Sigmoid colon (tissue), 7 donors: Measurements from ENCODE around the gene KIAA1217. TPM values are rescaled to one million over a fixed set of nuclear protein-coding genes. Genes with fewer than 3 reads are reported as not detected.

Experiments
- DNase-seq: peaks from one replicate; pipeline ENCODE4 v3.0.0-alpha.2; 2019
- H3K27ac ChIP-seq, 4 donors: fragments of 200-600 bp; sonication (generic); one replicate each; pipeline ENCODE4 v1.5.1; 2016 to 2019; ENCODE audit warnings: mild to moderate bottlenecking in 1 of 4
- H3K27me3 ChIP-seq, 3 donors: fragments of 200-600 bp; sonication (generic); one replicate each; pipeline ENCODE4 v1.5.1; 2019; ENCODE audit warnings: mild to moderate bottlenecking in 1 of 3
- H3K36me3 ChIP-seq, 4 donors: fragments of 200-600 bp; sonication (generic); one replicate each; pipeline ENCODE4 v1.5.1; 2016 to 2019
- H3K4me1 ChIP-seq, 4 donors: fragments of 200-600 bp; sonication (generic); one replicate each; pipeline ENCODE4 v1.5.1; 2017 to 2019
- H3K4me3 ChIP-seq, 4 donors: fragments of 200-600 bp; sonication (generic); one replicate each; pipeline ENCODE4 v1.5.1; 2017 to 2019; ENCODE audit warnings: mild to moderate bottlenecking in 2 of 4, moderate library complexity in 1 of 4
- H3K9me3 ChIP-seq, 4 donors: fragments of 200-600 bp in 3 of 4; sonication (generic) in 3 of 4; one replicate each; pipeline versions ENCODE4 v1.5.1 to v1.6.1; 2013 to 2019
- CTCF ChIP-seq, 4 experiments: fragments of 450-650 bp in 3 of 4; fragments of 200-600 bp in 1 of 4; IDR thresholded peaks; one replicate each; pipeline ENCODE4 v1.5.1; 2016 to 2019; ENCODE audit warnings: antibody characterized with exemption in 4 of 4, mild to moderate bottlenecking in 3 of 4, moderate library complexity in 2 of 4
- EP300 ChIP-seq, 4 donors: sonication (generic); formaldehyde crosslinking; IDR thresholded peaks; one replicate each; pipeline ENCODE4 v1.6.1; 2017; ENCODE audit warnings: antibody characterized with exemption in 4 of 4
- POLR2A ChIP-seq, 2 donors: fragments of 450-650 bp; IDR thresholded peaks; one replicate each; pipeline ENCODE4 v1.6.1; 2016; ENCODE audit warnings: antibody characterized with exemption in 2 of 2, mild to moderate bottlenecking in 2 of 2, moderate library complexity in 2 of 2
- POLR2AphosphoS5 ChIP-seq, 4 donors: sonication (generic); formaldehyde crosslinking; IDR thresholded peaks; one replicate each; pipeline ENCODE4 v1.6.1; 2017; ENCODE audit warnings: antibody characterized with exemption in 4 of 4
- WGBS, 2 donors: extraction: QIAGEN DNeasy Blood & Tissue Kit; methylation state at CpG; one replicate each; pipeline ENCODE4 v1.1.7; 2013; 5-methylcytosine and 5-hydroxymethylcytosine counted together
- intact Hi-C: fragments of 100-400 bp; cut with DNase I; formaldehyde crosslinking; loops from one replicate; pipeline ENCODE4 v1.15.1; 2023
- polyA plus RNA-seq, 3 donors: library from polyadenylated mRNA; stranded (reverse); fragments of 200-250 nt; gene quantifications; one replicate each; pipeline ENCODE4 v1.2.3, GENCODE V29; 2013
- total RNA-seq, 4 donors: library from RNA; depleted of rRNA; stranded (reverse); fragments of >200 nt; gene quantifications; one replicate each; pipeline ENCODE4 v1.1.0, GENCODE V29; 2016
- donor health status: healthy with polysubstance abuse.
- donor health status: Bipolar disorder and iron deficiency.
- donor health status: healthy.

The KIAA1217 gene
- total and polyA plus RNA-seq, 7 donors, result 7.6 to 31.9 (median 15.0) TPM

GRCh38 chr10:24459836-24460235, 250.9 kb downstream of the KIAA1217 start:
- DNase-seq, result no peak
- no peak overlapping the region for H3K4me3 ChIP-seq
- H3K4me1 ChIP-seq, result peaks cover 0 to 9% (median 7%) of the 10 kb centered on the region in 4 donors
- 79 to 95% methylated on average over 3 of the region's 3 CpGs for WGBS, 2 donors
- no peak for TF ChIP-seq POLR2A (IDR thresholded peaks at IDR 0.05)
- H3K27ac ChIP-seq, result no peak overlapping the region
- H3K27me3 ChIP-seq, result no peaks in the 10 kb centered on the region
- intact Hi-C loops, result no loop called here
- no peaks in the 10 kb centered on the region for H3K9me3 ChIP-seq
- no peaks in the 10 kb centered on the region for H3K36me3 ChIP-seq

- no peak overlapping the region for H3K4me3 ChIP-seq
- no peak overlapping the region for H3K27ac ChIP-seq
- no peaks in the 10 kb centered on the region for H3K9me3 ChIP-seq
- 76 to 84% methylated on average over 7 of the region's 7 CpGs for WGBS, 2 donors
- H3K36me3 ChIP-seq, result no peaks in the 10 kb centered on the region
- no peaks in the 10 kb centered on the region for H3K27me3 ChIP-seq
- peak in 1 of 4 donors; percentile 21 for TF ChIP-seq POLR2AphosphoS5 (IDR thresholded peaks at IDR 0.05)
- TF ChIP-seq CTCF (IDR thresholded peaks at IDR 0.05), result no peak
- intact Hi-C loops, result no loop called here
- H3K4me1 ChIP-seq, result peaks cover 0 to 9% (median 7%) of the 10 kb centered on the region in 4 donors
- DNase-seq, result no peak
Measured at GRCh38 chr10:24462291-24462813, 253.4 kb downstream of the KIAA1217 start.

- peak overlapping the region in 3 of 4 donors; percentile 18 to 56 (median 31) for H3K27ac ChIP-seq
- no peak for DNase-seq
- WGBS, 2 donors, result 80 to 83% methylated on average over 6 of the region's 6 CpGs
- H3K9me3 ChIP-seq, result no peaks in the 10 kb centered on the region
- intact Hi-C loops, result no loop called here
- no peaks in the 10 kb centered on the region for H3K36me3 ChIP-seq
- no peaks in the 10 kb centered on the region for H3K27me3 ChIP-seq
- TF ChIP-seq EP300 (IDR thresholded peaks at IDR 0.05) (no peak), POLR2A (IDR thresholded peaks at IDR 0.05) (no peak), POLR2AphosphoS5 (IDR thresholded peaks at IDR 0.05) (no peak), CTCF (IDR thresholded peaks at IDR 0.05) (no peak)
- H3K4me1 ChIP-seq, result peaks cover 0 to 16% (median 11%) of the 10 kb centered on the region in 4 donors
- H3K4me3 ChIP-seq, result no peak overlapping the region
Measured at GRCh38 chr10:24462889-24463552, 254.1 kb downstream of the KIAA1217 start.

GRCh38 chr10:24463611-24464426, 254.9 kb downstream of the KIAA1217 start:
- Histone ChIP-seq H3K27ac (peak overlapping the region; percentile 25 to 56 (median 36)), H3K4me1 (peaks cover 0 to 22% (median 17%) of the 10 kb centered on the region in 4 donors), H3K36me3 (no peaks in the 10 kb centered on the region), H3K9me3 (no peaks in the 10 kb centered on the region), H3K4me3 (no peak overlapping the region), H3K27me3 (no peaks in the 10 kb centered on the region)
- no peak for DNase-seq
- TF ChIP-seq POLR2AphosphoS5 (IDR thresholded peaks at IDR 0.05) (peak in 1 of 4 donors; percentile 30), EP300 (IDR thresholded peaks at IDR 0.05) (no peak), CTCF (IDR thresholded peaks at IDR 0.05) (no peak), POLR2A (IDR thresholded peaks at IDR 0.05) (no peak)
- intact Hi-C loops, result no loop called here
- WGBS, 2 donors, result 24 to 60% methylated on average over 9 of the region's 9 CpGs
